ENCODE data around the gene LDHB.

- TF ChIP-seq EZH2 (IDR thresholded peaks at IDR 0.05; ENCODE audit: low read length, unreplicated experiment) (no peak), CTCF (conservative IDR thresholded peaks at IDR 0.05; ENCODE audit: low read depth, low read length) (no peak)
Measured at GRCh38 chr12:21585485-21585884, 72.2 kb downstream of the LDHB start.
